AG04450 (cell line): ENCODE measurements around the gene ADAMTS16. TPM values are rescaled to one million over a fixed set of nuclear protein-coding genes. Genes with fewer than 3 reads are reported as not detected.

Experiments used
- CTCF ChIA-PET: fragments of 300-600, 350-600 bp; formaldehyde crosslinking; extraction: SDS; loops from one replicate; lab custom pipeline; 2022; ENCODE audit warnings: antibody characterized with exemption, inconsistent platforms; lab: Charles Lee
- POLR2A ChIA-PET: fragments of 350-600 bp; formaldehyde crosslinking; extraction: SDS; loops from one replicate; lab custom pipeline; 2021; ENCODE audit warnings: antibody characterized with exemption, inconsistent platforms; lab: Yijun Ruan, JAX
- DNase-seq: peaks from one replicate; pipeline ENCODE4 v3.0.0-alpha.2; 2011; ENCODE audit warnings: low read depth, low spot score
- H3K27ac ChIP-seq: one replicate; pipeline ENCODE4 v1.5.1; 2012; ENCODE audit warnings: low read depth, low read length, control low read depth
- H3K27me3 ChIP-seq: one replicate; pipeline ENCODE4 v1.6.0; 2012; ENCODE audit warnings: low read length; ENCODE audit not compliant: control insufficient read depth, insufficient read depth
- H3K4me3 ChIP-seq: 2 replicates; pipeline ENCODE4 v1.5.1; 2011; ENCODE audit warnings: mild to moderate bottlenecking, low read depth, low read length, control low read depth
- H3K9me3 ChIP-seq: 2 replicates; pipeline ENCODE4 v1.5.1; 2012; ENCODE audit warnings: low read length; ENCODE audit not compliant: control insufficient read depth, insufficient read depth
- polyA plus RNA-seq: library from polyadenylated mRNA; depleted of rRNA; stranded (reverse); fragments of >200 nt; gene quantifications from 2 replicates; pipeline ENCODE4 v1.2.3, GENCODE V29; 2011
- TF ChIP-seq, protein P1 (sequence below): IDR thresholded peaks from 2 replicates; pipeline ENCODE4 v1.5.1; 2011; ENCODE audit warnings: low read depth, low read length, control low read depth, inconsistent platforms

The ADAMTS16 gene
- polyA plus RNA-seq, 1 experiment, result 0.04 TPM

DNA sequence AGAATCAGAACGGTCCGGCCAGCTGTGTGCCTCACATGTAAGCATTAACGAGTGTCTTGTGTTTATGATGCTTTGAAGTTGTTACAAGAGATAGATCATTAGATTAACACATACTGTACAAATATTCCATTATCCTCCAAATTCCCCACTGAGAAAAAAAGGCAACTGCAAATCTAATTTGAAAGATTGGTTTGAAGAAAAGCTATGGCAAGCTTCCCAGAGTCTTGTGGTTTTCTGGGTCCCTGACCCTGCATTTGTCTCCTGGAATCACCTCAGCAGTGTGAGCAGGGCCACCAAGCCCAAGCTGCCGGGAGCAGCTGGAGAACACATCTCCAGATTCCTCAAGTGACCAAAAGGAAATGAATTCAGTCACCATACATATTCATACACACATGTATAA lies 36.9 kb upstream of the ADAMTS16 start:
- Histone ChIP-seq H3K9me3 (no peaks in the 10 kb centered on the region; the same call in 1 of the 2 replicates), H3K27me3 (no peaks in the 10 kb centered on the region), H3K27ac (no peak overlapping the region), H3K4me3 (no peak overlapping the region)
- ChIA-PET POLR2A (no interaction called here), CTCF (no interaction called here)
- TF ChIP-seq, protein P1, sequence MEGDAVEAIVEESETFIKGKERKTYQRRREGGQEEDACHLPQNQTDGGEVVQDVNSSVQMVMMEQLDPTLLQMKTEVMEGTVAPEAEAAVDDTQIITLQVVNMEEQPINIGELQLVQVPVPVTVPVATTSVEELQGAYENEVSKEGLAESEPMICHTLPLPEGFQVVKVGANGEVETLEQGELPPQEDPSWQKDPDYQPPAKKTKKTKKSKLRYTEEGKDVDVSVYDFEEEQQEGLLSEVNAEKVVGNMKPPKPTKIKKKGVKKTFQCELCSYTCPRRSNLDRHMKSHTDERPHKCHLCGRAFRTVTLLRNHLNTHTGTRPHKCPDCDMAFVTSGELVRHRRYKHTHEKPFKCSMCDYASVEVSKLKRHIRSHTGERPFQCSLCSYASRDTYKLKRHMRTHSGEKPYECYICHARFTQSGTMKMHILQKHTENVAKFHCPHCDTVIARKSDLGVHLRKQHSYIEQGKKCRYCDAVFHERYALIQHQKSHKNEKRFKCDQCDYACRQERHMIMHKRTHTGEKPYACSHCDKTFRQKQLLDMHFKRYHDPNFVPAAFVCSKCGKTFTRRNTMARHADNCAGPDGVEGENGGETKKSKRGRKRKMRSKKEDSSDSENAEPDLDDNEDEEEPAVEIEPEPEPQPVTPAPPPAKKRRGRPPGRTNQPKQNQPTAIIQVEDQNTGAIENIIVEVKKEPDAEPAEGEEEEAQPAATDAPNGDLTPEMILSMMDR, result no peak
- DNase-seq, result no peak

DNA sequence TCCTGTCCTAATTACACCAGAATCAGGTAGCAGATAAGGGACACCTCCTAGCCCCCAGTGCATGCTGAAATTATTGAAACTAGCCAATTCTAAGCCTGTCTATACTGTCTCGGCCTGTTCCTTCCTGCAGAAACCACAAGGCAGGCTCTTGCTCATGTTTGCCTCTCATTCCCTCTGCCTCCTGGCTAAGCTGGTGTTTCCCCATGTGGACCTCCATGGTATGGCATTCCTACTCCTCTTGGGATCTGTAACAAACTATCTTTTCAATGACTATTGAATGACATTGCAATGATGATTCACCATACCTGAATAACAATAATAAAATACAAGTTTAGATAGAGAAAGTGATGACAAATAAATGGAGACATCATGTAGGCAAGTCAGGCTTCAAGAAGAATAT lies 35.6 kb upstream of the ADAMTS16 start:
- TF ChIP-seq, protein P1, result no peak
- Histone ChIP-seq H3K9me3 (peaks cover 2% of the 10 kb centered on the region; the same call in 1 of the 2 replicates), H3K27ac (no peak overlapping the region), H3K4me3 (no peak overlapping the region), H3K27me3 (no peaks in the 10 kb centered on the region)
- DNase-seq, result no peak
- CTCF ChIA-PET, result no interaction called here
- POLR2A ChIA-PET, result no interaction called here

DNA sequence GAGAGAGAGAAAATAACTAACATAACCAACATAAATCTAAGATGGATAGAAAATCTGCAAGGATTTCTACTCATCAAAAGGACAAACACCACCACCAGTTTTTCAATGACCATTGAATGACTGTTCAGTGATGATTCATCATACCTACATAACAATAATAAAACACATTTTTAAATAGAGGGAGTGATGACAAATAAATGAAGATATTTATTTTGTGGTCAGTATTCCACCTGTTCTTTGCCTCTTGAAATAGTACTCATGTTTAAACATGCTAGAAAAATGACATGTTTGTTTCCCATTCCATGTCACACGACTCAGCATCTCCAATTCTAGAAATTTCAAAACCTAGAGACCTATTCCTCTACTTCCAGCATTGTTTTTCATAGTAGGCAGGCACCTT lies 34.6 kb upstream of the ADAMTS16 start:
- no peak overlapping the region for H3K4me3 ChIP-seq
- no peak overlapping the region for H3K27ac ChIP-seq
- POLR2A ChIA-PET, result no interaction called here
- DNase-seq, result no peak
- CTCF ChIA-PET, result no interaction called here
- TF ChIP-seq, protein P1, result no peak
- no peaks in the 10 kb centered on the region for H3K27me3 ChIP-seq
- peaks cover 6% of the 10 kb centered on the region; the same call in 1 of the 2 replicates for H3K9me3 ChIP-seq

DNA sequence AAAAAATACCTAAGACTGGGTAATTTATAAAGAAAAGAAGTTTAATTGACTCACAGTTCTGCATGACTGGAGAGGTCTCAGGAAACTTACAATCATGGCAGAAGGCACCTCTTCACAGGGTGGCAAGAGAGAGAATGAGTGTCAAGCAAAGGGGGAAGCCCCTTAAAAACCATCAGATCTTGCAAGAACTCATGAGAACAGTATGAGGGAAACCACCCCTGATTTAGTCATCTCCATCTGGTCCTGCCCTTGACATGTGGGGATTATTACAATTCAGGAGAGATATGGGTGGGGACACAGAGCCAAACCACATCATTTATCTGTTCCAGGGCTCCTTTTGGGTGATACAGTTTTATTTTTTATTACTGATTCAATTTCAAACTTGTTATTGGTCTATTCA lies 23.2 kb upstream of the ADAMTS16 start:
- no peak overlapping the region for H3K4me3 ChIP-seq
- TF ChIP-seq, protein P1, result no peak
- no peaks in the 10 kb centered on the region for H3K27me3 ChIP-seq
- DNase-seq, result no peak
- no peak overlapping the region for H3K27ac ChIP-seq
- ChIA-PET CTCF (no interaction called here), POLR2A (no interaction called here)
- peaks cover 8% of the 10 kb centered on the region for H3K9me3 ChIP-seq

DNA sequence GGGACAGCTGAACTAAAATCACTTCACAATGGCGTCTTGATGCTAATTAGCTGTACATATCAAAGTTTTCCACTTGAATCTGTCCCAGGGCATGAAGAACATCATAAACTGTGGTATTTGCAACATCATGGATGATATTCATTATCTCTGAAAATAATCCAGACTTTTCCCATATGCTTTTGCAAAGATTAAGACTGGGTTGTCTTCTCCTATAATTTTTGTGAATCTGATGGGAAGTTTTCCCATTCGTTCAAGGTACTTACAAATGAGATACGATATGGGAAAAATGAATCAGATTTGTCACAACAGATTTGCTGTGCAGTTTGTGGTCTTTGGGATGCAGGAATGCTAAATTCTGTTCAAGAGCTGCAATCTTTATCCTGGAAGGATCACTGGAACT lies 17.4 kb upstream of the ADAMTS16 start:
- Histone ChIP-seq H3K27ac (no peak overlapping the region), H3K4me3 (no peak overlapping the region), H3K27me3 (no peaks in the 10 kb centered on the region), H3K9me3 (peaks cover 3% of the 10 kb centered on the region; the same call in 1 of the 2 replicates)
- ChIA-PET CTCF (interaction anchor here (2.1 kb wide), 1 partner anchor 297 kb away, joined by 6 read pairs; no protein-coding TSS in a partner anchor), POLR2A (no interaction called here)
- TF ChIP-seq, protein P1, result no peak
- DNase-seq, result no peak
